ENCODE results near the gene RPS8.
A peak's percentile ranks its signal among the peaks of the same experiment; 100 is the strongest.

Gene RPS8

DNA sequence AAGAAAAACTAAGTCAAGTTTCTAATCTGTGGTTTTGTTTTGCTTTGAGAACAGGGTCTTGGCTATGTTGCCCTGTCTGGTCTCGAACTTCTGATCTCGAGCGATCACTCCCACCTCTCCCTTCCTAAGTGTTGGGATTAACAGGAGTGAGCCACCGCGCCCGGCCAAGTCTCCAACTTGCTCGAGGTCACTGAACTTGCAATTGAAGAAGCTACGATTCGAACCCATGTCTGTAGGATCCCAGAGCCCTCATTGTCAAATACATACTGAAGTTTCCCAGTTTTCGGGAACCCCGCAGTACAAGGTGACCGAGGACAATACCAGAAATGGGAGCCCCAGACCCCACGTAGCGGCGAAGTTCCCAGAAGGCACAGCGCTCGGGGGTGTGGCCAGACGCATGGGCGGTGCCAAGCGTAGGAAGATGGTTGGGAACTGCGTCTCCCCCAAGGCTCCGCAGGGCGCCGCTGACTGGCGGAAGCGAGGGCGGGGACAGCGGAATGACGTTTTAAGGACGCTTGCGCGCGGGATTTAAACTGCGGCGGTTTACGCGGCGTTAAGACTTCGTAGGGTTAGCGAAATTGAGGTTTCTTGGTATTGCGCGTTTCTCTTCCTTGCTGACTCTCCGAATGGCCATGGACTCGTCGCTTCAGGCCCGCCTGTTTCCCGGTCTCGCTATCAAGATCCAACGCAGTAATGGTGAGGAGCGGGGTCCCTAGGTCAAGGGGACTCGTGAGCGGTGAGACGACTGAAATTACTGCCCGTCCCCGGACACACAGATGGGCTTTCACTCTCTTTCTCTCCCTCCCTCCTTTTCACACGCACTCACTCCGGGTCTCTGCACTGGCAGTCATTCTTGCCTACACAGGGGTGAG lies 35.8 kb upstream of the RPS8 start, which contains the start of gene KIF2C:
Gene KIF2C (plus strand): TSS at position 531 of the 872 bp plus-strand sequence. CDS start 96 bp downstream, at position 627.
- H3K4me3 ChIP-seq (ENCODE audit: control insufficient read depth in 1 of 7, extremely low read depth in 1 of 7, insufficient read depth in 4 of 7, low read depth in 2 of 7, low read length in 6 of 7): peak within 1 kb of the TSS; percentile 68 to 95 (median 88)
- no peaks in the 10 kb centered on the region for H3K27me3 ChIP-seq (replicated peaks in 2 of 5; ENCODE audit: control insufficient read depth in 4 of 5, insufficient read depth in 5 of 5, low read length in 4 of 5)
- POLR2A ChIA-PET: interaction anchor here (1.0 to 1.9 kb wide), 2 partner anchors 8 to 18 kb away, joined by 4 to 12 read pairs; partner anchors contain the start of gene RNU5D-1
- DNase-seq: peak; percentile 97 to 99 (median 98)
- H3K27ac ChIP-seq (ENCODE audit: insufficient read depth in 1 of 2, low read depth in 1 of 2, low read length in 2 of 2, poor library complexity in 1 of 2, severe bottlenecking in 2 of 2): peak within 1 kb of the TSS; percentile 76 to 91
- no peaks in the 10 kb centered on the region for H3K9me3 ChIP-seq (ENCODE audit: control extremely low read depth in 1 of 5, control insufficient read depth in 4 of 5, insufficient read depth in 2 of 5, low read depth in 1 of 5, low read length in 4 of 5)
- CTCF ChIA-PET: interaction anchor here (0.6 to 1.2 kb wide), 3 partner anchors 13 to 248 kb away, joined by 3 to 4 read pairs (median 3); no protein-coding TSS in a partner anchor
- 0% methylated on average over 48 of the region's 57 CpGs for WGBS (ENCODE audit: insufficient coverage)
- peaks cover 9 to 17% (median 13%) of the 10 kb centered on the region in 4 experiments for H3K4me1 ChIP-seq (ENCODE audit: control extremely low read depth in 1 of 4, control insufficient read depth in 4 of 4, insufficient read depth in 4 of 4, low read length in 3 of 4)
- H3K36me3 ChIP-seq (ENCODE audit: control insufficient read depth in 4 of 4, insufficient read depth in 4 of 4, low read length in 3 of 4): peaks cover 0 to 15% (median 2%) of the 10 kb centered on the region in 4 experiments

DNA sequence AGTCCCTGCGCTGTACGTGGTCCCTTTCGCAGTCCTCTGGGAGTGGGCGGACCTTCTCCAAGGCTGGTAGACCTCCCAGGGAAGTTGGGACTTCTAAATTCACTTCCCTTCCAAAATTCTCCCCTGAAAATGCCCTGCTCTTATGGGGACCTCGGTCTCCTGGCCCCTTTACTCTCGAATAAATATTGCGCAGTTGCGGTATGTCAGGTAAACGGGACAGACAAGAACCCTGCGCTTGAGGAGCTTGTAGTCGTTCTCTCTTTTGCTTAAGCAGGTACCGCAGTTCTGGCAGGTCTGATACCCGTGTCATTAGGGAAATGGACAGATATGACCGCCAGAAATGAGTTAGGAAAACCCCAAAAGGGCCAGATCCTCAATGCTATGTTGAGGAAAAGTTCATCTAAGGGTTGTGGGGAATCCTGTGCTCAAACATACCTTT lies 35.1 kb upstream of the RPS8 start:
- no peaks in the 10 kb centered on the region for H3K27me3 ChIP-seq (replicated peaks in 2 of 5; ENCODE audit: control insufficient read depth in 4 of 5, insufficient read depth in 5 of 5, low read length in 4 of 5)
- WGBS (ENCODE audit: insufficient coverage): 6% methylated on average over 12 of the region's 14 CpGs
- ChIA-PET POLR2A (interaction anchor here (1.0 to 1.9 kb wide), 2 partner anchors 9 to 19 kb away, joined by 4 to 12 read pairs; partner anchors contain the start of gene RNU5D-1), CTCF (interaction anchor here (1.0 kb wide), 1 partner anchor 12 kb away, joined by 3 read pairs; no protein-coding TSS in a partner anchor)
- H3K27ac ChIP-seq (ENCODE audit: insufficient read depth in 1 of 2, low read depth in 1 of 2, low read length in 2 of 2, poor library complexity in 1 of 2, severe bottlenecking in 2 of 2): peak overlapping the region in 1 of 2 experiments; percentile 91
- peak overlapping the region; percentile 68 to 95 (median 88) for H3K4me3 ChIP-seq (ENCODE audit: control insufficient read depth in 1 of 7, extremely low read depth in 1 of 7, insufficient read depth in 4 of 7, low read depth in 2 of 7, low read length in 6 of 7)
- H3K9me3 ChIP-seq (ENCODE audit: control extremely low read depth in 1 of 5, control insufficient read depth in 4 of 5, insufficient read depth in 2 of 5, low read depth in 1 of 5, low read length in 4 of 5): no peaks in the 10 kb centered on the region
- peaks cover 0 to 16% (median 2%) of the 10 kb centered on the region in 4 experiments for H3K36me3 ChIP-seq (ENCODE audit: control insufficient read depth in 4 of 4, insufficient read depth in 4 of 4, low read length in 3 of 4)
- no peak for DNase-seq
- H3K4me1 ChIP-seq (ENCODE audit: control extremely low read depth in 1 of 4, control insufficient read depth in 4 of 4, insufficient read depth in 4 of 4, low read length in 3 of 4): peaks cover 9 to 17% (median 13%) of the 10 kb centered on the region in 4 experiments

DNA sequence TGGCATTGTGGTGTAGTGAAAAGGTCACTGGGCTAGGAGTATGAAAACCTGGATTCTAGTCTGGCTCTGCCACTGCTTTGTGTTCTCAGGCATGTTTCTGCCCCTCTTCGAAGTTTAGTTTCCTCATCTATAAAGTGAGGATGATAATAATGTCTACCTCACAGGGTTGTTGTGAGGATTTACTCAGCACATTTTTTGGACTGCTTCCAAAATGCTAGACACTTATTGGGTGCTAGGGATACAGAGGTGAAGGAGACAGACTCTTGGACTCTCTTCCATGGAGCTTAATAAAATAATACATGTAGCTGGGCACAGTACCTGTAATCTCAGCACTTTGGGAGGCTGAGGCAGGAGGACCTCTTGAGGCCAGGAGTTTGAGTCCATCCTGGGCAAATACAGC lies 32.1 kb upstream of the RPS8 start:
- H3K36me3 ChIP-seq (ENCODE audit: control insufficient read depth in 4 of 4, insufficient read depth in 4 of 4, low read length in 3 of 4): peaks cover 0 to 38% (median 5%) of the 10 kb centered on the region in 4 experiments
- POLR2A ChIA-PET: interaction anchor here (1.3 to 2.2 kb wide), 2 partner anchors 12 to 21 kb away, joined by 8 read pairs; partner anchors contain the start of gene RNU5D-1
- no CpG with 5 or more reads among the region's 1 CpG for WGBS (ENCODE audit: insufficient coverage)
- no peak overlapping the region for H3K4me3 ChIP-seq (ENCODE audit: control insufficient read depth in 1 of 7, extremely low read depth in 1 of 7, insufficient read depth in 4 of 7, low read depth in 2 of 7, low read length in 6 of 7)
- CTCF ChIA-PET: interaction anchor here (0.9 to 2.3 kb wide), 3 partner anchors 12 to 42 kb away, joined by 3 to 7 read pairs (median 4); partner anchors contain the start of gene RNU5D-1
- DNase-seq: no peak
- H3K4me1 ChIP-seq (ENCODE audit: control extremely low read depth in 1 of 4, control insufficient read depth in 4 of 4, insufficient read depth in 4 of 4, low read length in 3 of 4): peaks cover 9 to 17% (median 13%) of the 10 kb centered on the region in 4 experiments
- peak overlapping the region in 1 of 2 experiments; percentile 32 for H3K27ac ChIP-seq (ENCODE audit: insufficient read depth in 1 of 2, low read depth in 1 of 2, low read length in 2 of 2, poor library complexity in 1 of 2, severe bottlenecking in 2 of 2)
- H3K9me3 ChIP-seq (ENCODE audit: control extremely low read depth in 1 of 5, control insufficient read depth in 4 of 5, insufficient read depth in 2 of 5, low read depth in 1 of 5, low read length in 4 of 5): no peaks in the 10 kb centered on the region
- H3K27me3 ChIP-seq (replicated peaks in 2 of 5; ENCODE audit: control insufficient read depth in 4 of 5, insufficient read depth in 5 of 5, low read length in 4 of 5): no peaks in the 10 kb centered on the region

DNA sequence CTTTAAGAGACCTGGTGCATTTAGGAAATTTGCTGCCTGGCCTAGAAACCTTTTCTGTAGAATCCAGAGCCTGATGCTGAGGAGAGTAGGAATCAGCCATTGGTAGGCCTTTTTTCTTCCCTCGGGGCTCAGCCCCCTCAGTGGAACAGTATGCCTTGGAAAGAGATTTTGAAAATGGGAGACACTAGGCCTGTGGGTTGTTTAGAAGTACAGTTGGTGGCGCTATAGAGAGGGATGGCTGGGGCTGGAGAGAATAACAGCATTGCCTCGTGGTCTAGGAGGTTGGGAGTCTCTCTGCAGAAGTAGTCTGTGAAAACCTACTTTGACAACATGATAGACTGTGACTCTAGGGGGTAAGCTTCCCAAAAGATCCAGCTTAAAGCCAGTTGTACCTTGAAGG lies 27.5 kb upstream of the RPS8 start:
- Histone ChIP-seq H3K27ac (ENCODE audit: insufficient read depth in 1 of 2, low read depth in 1 of 2, low read length in 2 of 2, poor library complexity in 1 of 2, severe bottlenecking in 2 of 2) (no peak overlapping the region), H3K36me3 (ENCODE audit: control insufficient read depth in 4 of 4, insufficient read depth in 4 of 4, low read length in 3 of 4) (peaks cover 5 to 56% (median 14%) of the 10 kb centered on the region in 4 experiments), H3K4me3 (ENCODE audit: control insufficient read depth in 1 of 7, extremely low read depth in 1 of 7, insufficient read depth in 4 of 7, low read depth in 2 of 7, low read length in 6 of 7) (no peak overlapping the region), H3K27me3 (replicated peaks in 2 of 5; ENCODE audit: control insufficient read depth in 4 of 5, insufficient read depth in 5 of 5, low read length in 4 of 5) (no peaks in the 10 kb centered on the region), H3K9me3 (ENCODE audit: control extremely low read depth in 1 of 5, control insufficient read depth in 4 of 5, insufficient read depth in 2 of 5, low read depth in 1 of 5, low read length in 4 of 5) (no peaks in the 10 kb centered on the region), H3K4me1 (ENCODE audit: control extremely low read depth in 1 of 4, control insufficient read depth in 4 of 4, insufficient read depth in 4 of 4, low read length in 3 of 4) (no peaks in the 10 kb centered on the region)
- DNase-seq: no peak
- POLR2A ChIA-PET: interaction anchor here (0.5 to 1.0 kb wide), 2 partner anchors 27 to 52 kb away, joined by 4 read pairs; partner anchors contain the start of gene PLK3
- CTCF ChIA-PET: interaction anchor here (0.8 to 1.8 kb wide), 7 partner anchors 11 to 558 kb away, joined by 3 to 6 read pairs (median 4); partner anchors contain the start of gene RNU5D-1
- 87% methylated on average over 2 of the region's 3 CpGs for WGBS (ENCODE audit: insufficient coverage)

DNA sequence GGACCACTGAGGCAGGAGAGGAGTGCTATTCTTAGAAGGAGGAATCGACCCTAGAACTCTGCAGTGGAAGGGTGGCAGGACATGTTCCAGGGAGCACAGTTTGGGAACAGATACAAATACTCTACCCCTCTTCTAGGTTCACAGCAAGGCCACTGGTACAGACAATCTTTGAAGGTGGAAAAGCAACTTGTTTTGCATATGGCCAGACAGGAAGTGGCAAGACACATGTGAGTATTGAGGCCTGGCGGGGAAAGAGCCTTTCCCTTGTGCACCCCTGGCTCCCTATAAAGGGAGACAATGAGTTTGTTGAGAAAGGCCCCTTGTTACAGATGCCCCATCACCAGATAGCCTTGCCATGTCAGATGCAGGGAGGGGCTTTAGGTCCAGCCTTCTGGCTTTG lies 17.9 kb upstream of the RPS8 start:
- ChIA-PET CTCF (no interaction called here), POLR2A (no interaction called here)
- no peaks in the 10 kb centered on the region for H3K27me3 ChIP-seq (replicated peaks in 2 of 5; ENCODE audit: control insufficient read depth in 4 of 5, insufficient read depth in 5 of 5, low read length in 4 of 5)
- DNase-seq: no peak
- peaks cover 19 to 87% (median 57%) of the 10 kb centered on the region in 4 experiments for H3K36me3 ChIP-seq (ENCODE audit: control insufficient read depth in 4 of 4, insufficient read depth in 4 of 4, low read length in 3 of 4)
- no peak overlapping the region for H3K27ac ChIP-seq (ENCODE audit: insufficient read depth in 1 of 2, low read depth in 1 of 2, low read length in 2 of 2, poor library complexity in 1 of 2, severe bottlenecking in 2 of 2)
- peaks cover 0 to 3% (median 0%) of the 10 kb centered on the region in 4 experiments for H3K4me1 ChIP-seq (ENCODE audit: control extremely low read depth in 1 of 4, control insufficient read depth in 4 of 4, insufficient read depth in 4 of 4, low read length in 3 of 4)
- H3K4me3 ChIP-seq (ENCODE audit: control insufficient read depth in 1 of 7, extremely low read depth in 1 of 7, insufficient read depth in 4 of 7, low read depth in 2 of 7, low read length in 6 of 7): no peak overlapping the region
- no peaks in the 10 kb centered on the region for H3K9me3 ChIP-seq (ENCODE audit: control extremely low read depth in 1 of 5, control insufficient read depth in 4 of 5, insufficient read depth in 2 of 5, low read depth in 1 of 5, low read length in 4 of 5)
- WGBS (ENCODE audit: insufficient coverage): 75% methylated on average over 1 of the region's 2 CpGs

DNA sequence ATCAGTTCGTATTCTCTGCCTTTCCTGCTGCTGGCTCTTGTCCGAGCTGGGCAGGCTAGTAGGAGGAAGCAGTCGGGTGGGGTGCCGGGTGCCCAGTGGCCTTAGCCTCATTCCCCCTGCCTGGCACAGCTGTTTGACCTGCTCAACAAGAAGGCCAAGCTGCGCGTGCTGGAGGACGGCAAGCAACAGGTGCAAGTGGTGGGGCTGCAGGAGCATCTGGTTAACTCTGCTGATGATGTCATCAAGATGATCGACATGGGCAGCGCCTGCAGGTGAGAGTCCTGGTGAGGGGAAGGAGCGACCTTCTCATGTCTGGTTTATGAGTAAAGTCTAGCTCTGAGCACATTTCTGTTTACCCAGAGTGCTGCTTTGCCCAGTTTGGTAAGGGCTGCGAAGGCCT lies 16.3 kb upstream of the RPS8 start:
- no peak overlapping the region for H3K4me3 ChIP-seq (ENCODE audit: control insufficient read depth in 1 of 7, extremely low read depth in 1 of 7, insufficient read depth in 4 of 7, low read depth in 2 of 7, low read length in 6 of 7)
- CTCF ChIA-PET: interaction anchor here (1.1 to 1.8 kb wide), 2 partner anchors 12 to 34 kb away, joined by 3 to 4 read pairs; no protein-coding TSS in a partner anchor
- H3K27ac ChIP-seq (ENCODE audit: insufficient read depth in 1 of 2, low read depth in 1 of 2, low read length in 2 of 2, poor library complexity in 1 of 2, severe bottlenecking in 2 of 2): no peak overlapping the region
- H3K9me3 ChIP-seq (ENCODE audit: control extremely low read depth in 1 of 5, control insufficient read depth in 4 of 5, insufficient read depth in 2 of 5, low read depth in 1 of 5, low read length in 4 of 5): no peaks in the 10 kb centered on the region
- H3K4me1 ChIP-seq (ENCODE audit: control extremely low read depth in 1 of 4, control insufficient read depth in 4 of 4, insufficient read depth in 4 of 4, low read length in 3 of 4): no peaks in the 10 kb centered on the region
- no peak for DNase-seq
- POLR2A ChIA-PET: interaction anchor here (0.6 to 1.7 kb wide), 2 partner anchors 16 to 568 kb away, joined by 3 to 6 read pairs; partner anchors contain the start of gene RPS8
- WGBS (ENCODE audit: insufficient coverage): 95% methylated on average over 11 of the region's 11 CpGs
- peaks cover 17 to 84% (median 63%) of the 10 kb centered on the region in 4 experiments for H3K36me3 ChIP-seq (ENCODE audit: control insufficient read depth in 4 of 4, insufficient read depth in 4 of 4, low read length in 3 of 4)
- no peaks in the 10 kb centered on the region for H3K27me3 ChIP-seq (replicated peaks in 2 of 5; ENCODE audit: control insufficient read depth in 4 of 5, insufficient read depth in 5 of 5, low read length in 4 of 5)

Measured in common myeloid progenitor, CD34-positive (primary cell).